GM19468 (cell line): ENCODE results near the gene CASK.
"Not testable (repeated sequence)": the region's sequence is repeated elsewhere in the genome, so short reads cannot be mapped to it uniquely, and the experiment has no call there.

ENCODE experiments used
- ATAC-seq: cut with Tn5 transposase; IDR thresholded peaks from one replicate; pipeline ENCODE4 v1.9.1; 2021; ENCODE audit warnings: mild to moderate bottlenecking, moderate library complexity, moderate number of reproducible peaks; ENCODE audit not compliant: unreplicated experiment; ENCODE audit errors: extremely low read depth

The CASK gene

GRCh38 chrX:41750716-41751115 is 172.6 kb downstream of the CASK start:
- ATAC-seq, result no peak

- no peak for ATAC-seq
Measured at GRCh38 chrX:41739871-41740270, 183.5 kb downstream of the CASK start.

- ATAC-seq, result no peak
Measured at GRCh38 chrX:41737065-41737464, 186.3 kb downstream of the CASK start.

GRCh38 chrX:41734530-41734929 is 188.8 kb downstream of the CASK start:
- no peak for ATAC-seq

GRCh38 chrX:41733939-41734338 is 189.4 kb downstream of the CASK start:
- peak; percentile 88 for ATAC-seq

GRCh38 chrX:41732260-41732659 is 191.1 kb downstream of the CASK start:
- ATAC-seq, result no peak

GRCh38 chrX:41730081-41730480 is 193.3 kb downstream of the CASK start:
- no peak for ATAC-seq

GRCh38 chrX:41728125-41728524 is 195.2 kb downstream of the CASK start:
- ATAC-seq, result no peak

GRCh38 chrX:41723826-41724225 is 199.5 kb downstream of the CASK start, which contains the start of gene GPR82:
TSS of gene GPR82 (plus strand) at chrX:41724181. CDS start at chrX:41727027, 2,846 bp downstream.
- no peak for ATAC-seq

- no peak for ATAC-seq
Measured at GRCh38 chrX:41722816-41723618, 200.3 kb downstream of the CASK start.

GRCh38 chrX:41722214-41722613 is 201.1 kb downstream of the CASK start:
- no peak for ATAC-seq

- no peak for ATAC-seq
Measured at GRCh38 chrX:41721590-41721989, 201.8 kb downstream of the CASK start.

GRCh38 chrX:41720125-41720779 is 203.1 kb downstream of the CASK start:
- peak; percentile 67 for ATAC-seq

- ATAC-seq, result not testable (repeated sequence)
Measured at GRCh38 chrX:41719610-41720009, 203.7 kb downstream of the CASK start.

GRCh38 chrX:41718481-41719235 is 204.7 kb downstream of the CASK start:
- ATAC-seq, result no peak

- ATAC-seq, result no peak
Measured at GRCh38 chrX:41716767-41717473, 206.4 kb downstream of the CASK start.

- no peak for ATAC-seq
Measured at GRCh38 chrX:41716222-41716621, 207.1 kb downstream of the CASK start.

- no peak for ATAC-seq
Measured at GRCh38 chrX:41711021-41711667, 212.2 kb downstream of the CASK start.

GRCh38 chrX:41708486-41708885 is 214.9 kb downstream of the CASK start:
- no peak for ATAC-seq

GRCh38 chrX:41707218-41707617 is 216.1 kb downstream of the CASK start:
- no peak for ATAC-seq
